GM18498 (cell line): ENCODE data around the gene SNX10.

Experiments
- ATAC-seq: cut with Tn5 transposase; IDR thresholded peaks from one replicate; pipeline ENCODE4 v1.9.1; 2021; ENCODE audit warnings: mild to moderate bottlenecking, moderate library complexity; ENCODE audit not compliant: unreplicated experiment

Gene SNX10

GRCh38 chr7:26295586-26295985, 3.9 kb downstream of the SNX10 start:
- no peak for ATAC-seq

GRCh38 chr7:26298472-26299058, 6.9 kb downstream of the SNX10 start:
- ATAC-seq: no peak

GRCh38 chr7:26305090-26305868, 13.6 kb downstream of the SNX10 start:
- no peak for ATAC-seq

GRCh38 chr7:26305869-26306665, 14.4 kb downstream of the SNX10 start:
- ATAC-seq: no peak

GRCh38 chr7:26306790-26307189, 15.1 kb downstream of the SNX10 start:
- no peak for ATAC-seq

- ATAC-seq: no peak
These were observed 15.6 kb downstream of the SNX10 start for GRCh38 chr7:26307226-26307625.

DNA sequence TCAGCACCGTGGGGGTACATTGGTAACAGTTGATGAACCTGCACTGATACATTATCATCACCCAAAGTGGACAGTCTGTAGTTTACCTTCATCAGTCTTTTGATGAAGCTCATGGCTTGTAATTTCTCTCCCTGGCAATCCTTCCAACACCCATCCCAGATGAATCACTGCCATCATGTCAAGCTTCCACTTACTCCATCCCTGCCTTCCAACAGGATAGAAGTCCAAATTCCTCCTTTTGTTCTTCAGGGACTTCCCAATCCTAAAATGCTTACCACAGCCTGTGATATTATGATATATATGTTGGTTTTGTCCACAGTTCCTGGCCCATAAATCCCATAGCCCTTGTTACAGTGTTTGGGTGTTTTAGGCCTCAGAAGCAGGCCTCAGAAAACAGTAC, 16.1 kb downstream of the SNX10 start:
- ATAC-seq: no peak

GRCh38 chr7:26308551-26308950, 16.9 kb downstream of the SNX10 start:
- ATAC-seq: no peak

- no peak for ATAC-seq
These were observed 17.4 kb downstream of the SNX10 start for GRCh38 chr7:26309089-26309488.

DNA sequence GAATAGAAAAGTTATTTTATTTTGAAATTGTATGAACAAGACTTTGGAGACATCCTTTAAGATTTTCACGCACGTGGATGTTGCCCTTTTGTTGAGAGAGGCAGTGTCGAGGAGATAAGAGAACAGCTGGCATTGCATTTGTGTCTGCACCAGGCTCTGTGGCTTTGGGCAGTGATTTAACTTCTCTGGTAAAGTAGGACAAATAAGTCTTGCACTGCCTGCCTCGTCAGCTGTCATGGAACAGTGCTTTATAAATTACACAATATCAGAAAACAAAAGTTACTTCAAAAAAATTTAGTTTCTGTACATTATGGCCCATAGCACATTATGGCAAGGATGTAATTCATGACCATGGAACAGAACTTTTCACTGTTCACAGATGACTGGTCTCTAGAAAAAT, 20.1 kb downstream of the SNX10 start:
- no peak for ATAC-seq

DNA sequence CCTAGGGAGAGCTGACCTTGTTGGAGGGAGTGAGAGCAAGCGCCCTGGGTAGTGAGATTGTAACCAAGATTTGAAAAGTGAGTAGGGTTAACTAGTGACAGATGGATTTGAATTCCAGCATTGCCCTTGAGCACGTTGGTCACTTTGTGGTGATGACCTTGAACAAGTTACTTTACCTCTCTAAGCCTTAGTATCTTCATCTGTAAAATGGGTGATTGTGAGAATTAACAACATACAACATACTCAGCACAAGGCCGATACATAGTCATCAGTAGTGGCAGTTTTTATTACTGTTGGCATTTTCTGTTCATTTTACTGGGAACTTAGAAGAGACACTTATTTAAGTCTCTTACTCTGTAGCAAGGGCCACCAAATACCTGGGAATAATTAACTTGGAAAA, 25.5 kb downstream of the SNX10 start:
- no peak for ATAC-seq

DNA sequence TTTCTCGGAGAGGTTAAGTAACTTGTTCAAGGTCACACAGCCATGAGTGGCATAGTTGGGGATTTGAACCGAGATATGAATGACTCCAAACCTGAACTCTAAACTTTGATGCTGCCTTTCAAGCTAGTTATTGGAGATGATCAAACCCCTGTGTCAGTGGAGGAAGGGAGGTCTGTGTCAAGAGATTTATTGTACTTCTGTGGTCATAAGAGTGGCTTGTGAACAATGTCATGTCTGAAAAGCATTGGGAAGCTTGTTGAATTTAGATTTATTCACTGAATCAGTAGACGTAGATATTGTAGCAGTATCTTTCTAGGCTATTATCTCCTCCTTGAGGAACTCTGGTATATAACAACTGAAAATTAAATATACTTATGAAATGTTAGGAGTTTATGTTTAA, 27.3 kb downstream of the SNX10 start:
- no peak for ATAC-seq

- no peak for ATAC-seq
These were observed 28.0 kb downstream of the SNX10 start for GRCh38 chr7:26319636-26320035.

DNA sequence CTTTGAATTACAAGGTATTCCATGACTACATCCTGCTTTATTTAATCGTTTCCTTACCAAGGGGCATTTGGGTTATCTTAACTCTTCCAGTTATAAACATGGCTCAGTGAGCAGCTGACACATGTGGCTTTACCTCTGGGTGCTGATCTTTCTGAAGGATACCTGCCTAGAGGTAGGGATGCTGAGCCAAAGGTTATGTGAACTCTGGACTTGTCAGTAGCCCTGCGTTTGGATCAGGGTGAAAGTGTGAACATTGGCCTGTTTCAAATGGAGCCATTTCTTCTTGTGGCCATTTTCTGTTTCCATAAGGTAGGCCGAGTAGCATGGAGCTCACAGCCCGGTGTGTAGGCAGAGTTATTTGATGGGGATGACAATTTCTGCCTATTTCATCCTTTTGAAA, 29.2 kb downstream of the SNX10 start:
- no peak for ATAC-seq

DNA sequence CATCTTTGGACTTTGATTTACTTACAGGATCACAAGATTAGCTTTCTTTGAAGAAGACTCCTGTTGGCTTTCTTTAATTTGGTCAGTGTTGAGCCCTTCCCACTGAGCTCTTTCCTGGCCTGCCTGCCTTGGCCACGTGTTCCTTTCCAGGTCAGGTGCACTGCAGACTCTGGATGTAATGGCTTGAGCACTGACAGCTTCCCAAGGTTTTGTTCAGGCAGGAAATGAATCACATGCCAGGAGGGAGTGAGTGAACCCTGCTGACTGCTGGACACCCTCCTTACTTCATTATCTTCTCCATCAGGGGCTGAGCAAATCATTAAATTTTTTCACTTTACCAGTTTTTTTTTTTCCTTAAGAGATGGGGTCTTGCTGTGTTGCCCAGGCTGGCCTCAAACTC, 29.8 kb downstream of the SNX10 start:
- no peak for ATAC-seq

- no peak for ATAC-seq
These were observed 34.5 kb downstream of the SNX10 start for GRCh38 chr7:26326211-26326610.

GRCh38 chr7:26328498-26329390, 37.1 kb downstream of the SNX10 start:
- ATAC-seq: no peak

GRCh38 chr7:26329520-26330255, 38.0 kb downstream of the SNX10 start:
- peak; percentile 57 for ATAC-seq

DNA sequence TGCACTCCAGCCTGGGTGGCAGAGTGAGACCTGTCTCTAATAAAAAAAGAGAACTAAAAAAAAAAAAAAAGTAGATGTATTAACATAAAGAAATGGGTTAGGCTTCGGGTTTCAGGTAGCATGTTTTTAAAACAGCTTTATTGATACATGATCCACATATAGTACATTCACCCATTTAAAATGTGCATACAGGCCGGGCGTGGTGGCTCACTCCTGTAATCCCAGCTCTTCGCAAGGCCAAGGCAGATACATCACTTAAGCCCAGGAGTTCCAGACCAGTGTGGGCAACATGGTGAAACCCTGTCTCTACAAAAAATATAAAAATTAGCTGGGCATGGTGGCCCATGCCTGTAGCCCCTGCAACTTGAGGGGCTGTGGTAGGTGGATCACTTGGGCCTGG, 39.5 kb downstream of the SNX10 start:
- no peak for ATAC-seq

DNA sequence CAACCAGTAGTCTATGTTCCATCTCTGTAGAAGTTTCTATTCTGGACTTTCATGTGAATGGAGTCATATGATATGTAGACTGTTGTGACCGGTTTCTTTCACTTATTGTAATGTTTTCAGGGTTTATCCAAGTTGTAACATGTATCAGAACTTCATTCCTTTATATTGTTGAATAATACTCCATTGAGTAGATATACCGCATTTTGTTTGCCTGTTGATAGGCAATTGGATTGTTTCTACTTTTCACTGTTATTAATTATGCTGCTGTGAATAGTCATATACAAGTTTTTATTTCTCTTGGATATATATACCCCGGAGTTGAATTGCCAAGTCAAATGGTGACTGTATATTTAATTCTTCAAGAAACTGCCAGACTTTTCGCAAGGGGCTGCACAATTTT, 40.1 kb downstream of the SNX10 start:
- ATAC-seq: no peak
